Glomerular visceral epithelial cell (primary cell): ENCODE results near the gene CCDC185.

Experiments
- DNase-seq: peaks from one replicate; pipeline ENCODE4 v3.0.0-alpha.2; 2016; ENCODE audit errors: extremely low spot score

CCDC185 gene

GRCh38 chr1:223430236-223430635, 37.0 kb downstream of the CCDC185 start:
- DNase-seq, result no peak

- no peak for DNase-seq
Measured at GRCh38 chr1:223437151-223437550, 43.9 kb downstream of the CCDC185 start.

GRCh38 chr1:223443397-223443796, 50.2 kb downstream of the CCDC185 start:
- DNase-seq, result no peak

GRCh38 chr1:223444411-223444810, 51.2 kb downstream of the CCDC185 start:
- peak; percentile 83 for DNase-seq
